Inflammatory macrophage treated with lipopolysaccharide for 4 hours (primary cell): ENCODE measurements around the gene ADAD1.
"Not testable (repeated sequence)": the region's sequence is repeated elsewhere in the genome, so short reads cannot be mapped to it uniquely, and the experiment has no call there.

Experiments
- DNase-seq: peaks from one replicate; pipeline ENCODE4 v3.0.0-alpha.2; 2020

Gene ADAD1

GRCh38 chr4:122378711-122379110 is at the start of gene ADAD1:
Gene ADAD1, plus strand, starts transcription at chr4:122379011. Its CDS starts 1,059 bp downstream, at chr4:122380070.
- DNase-seq = no peak

- no peak for DNase-seq
Measured at GRCh38 chr4:122329876-122330565, 48.8 kb upstream of the ADAD1 start.

- no peak for DNase-seq
Measured at GRCh38 chr4:122331195-122331594, 47.6 kb upstream of the ADAD1 start.

GRCh38 chr4:122334828-122335227 is 44.0 kb upstream of the ADAD1 start:
- DNase-seq = no peak

- no peak for DNase-seq
Measured at GRCh38 chr4:122341886-122342285, 36.9 kb upstream of the ADAD1 start.

GRCh38 chr4:122346036-122346435 is 32.8 kb upstream of the ADAD1 start:
- DNase-seq = no peak

GRCh38 chr4:122346503-122346902 is 32.3 kb upstream of the ADAD1 start:
- DNase-seq = no peak

GRCh38 chr4:122356317-122356808 is 22.4 kb upstream of the ADAD1 start:
- DNase-seq = no peak

GRCh38 chr4:122360754-122361153 is 18.1 kb upstream of the ADAD1 start:
- DNase-seq = no peak

- no peak for DNase-seq
Measured at GRCh38 chr4:122364700-122365404, 14.0 kb upstream of the ADAD1 start.

GRCh38 chr4:122368786-122369185 is 10.0 kb upstream of the ADAD1 start:
- DNase-seq = not testable (repeated sequence)

GRCh38 chr4:122377352-122377751 is 1.5 kb upstream of the ADAD1 start:
- DNase-seq = no peak

- DNase-seq = no peak
Measured at GRCh38 chr4:122379239-122379638, 428 bp downstream of the ADAD1 start.

- DNase-seq = no peak
Measured at GRCh38 chr4:122383341-122383740, 4.5 kb downstream of the ADAD1 start.

- DNase-seq = no peak
Measured at GRCh38 chr4:122384245-122384644, 5.4 kb downstream of the ADAD1 start.

- no peak for DNase-seq
Measured at GRCh38 chr4:122393276-122393675, 14.5 kb downstream of the ADAD1 start.

- no peak for DNase-seq
Measured at GRCh38 chr4:122403861-122404260, 25.1 kb downstream of the ADAD1 start.

- DNase-seq = no peak
Measured at GRCh38 chr4:122412547-122412946, 33.7 kb downstream of the ADAD1 start.

- no peak for DNase-seq
Measured at GRCh38 chr4:122423246-122423645, 44.4 kb downstream of the ADAD1 start.

GRCh38 chr4:122431351-122431750 is 52.5 kb downstream of the ADAD1 start:
- DNase-seq = no peak

- no peak for DNase-seq
Measured at GRCh38 chr4:122434285-122434684, 55.5 kb downstream of the ADAD1 start.

GRCh38 chr4:122450847-122451246 is 72.0 kb downstream of the ADAD1 start:
- DNase-seq = no peak

- no peak for DNase-seq
Measured at GRCh38 chr4:122453384-122453995, 74.7 kb downstream of the ADAD1 start.
